ENCODE results near the gene ATF7IP2. TPM values are rescaled to one million over a fixed set of nuclear protein-coding genes. Genes with fewer than 3 reads are reported as not detected.

Gene ATF7IP2
- total and polyA plus RNA-seq, 2 of the 13 experiments (the other 11 are each of a cell fraction or from before 2014, with no cell fraction given), result 117 to 217 TPM

DNA sequence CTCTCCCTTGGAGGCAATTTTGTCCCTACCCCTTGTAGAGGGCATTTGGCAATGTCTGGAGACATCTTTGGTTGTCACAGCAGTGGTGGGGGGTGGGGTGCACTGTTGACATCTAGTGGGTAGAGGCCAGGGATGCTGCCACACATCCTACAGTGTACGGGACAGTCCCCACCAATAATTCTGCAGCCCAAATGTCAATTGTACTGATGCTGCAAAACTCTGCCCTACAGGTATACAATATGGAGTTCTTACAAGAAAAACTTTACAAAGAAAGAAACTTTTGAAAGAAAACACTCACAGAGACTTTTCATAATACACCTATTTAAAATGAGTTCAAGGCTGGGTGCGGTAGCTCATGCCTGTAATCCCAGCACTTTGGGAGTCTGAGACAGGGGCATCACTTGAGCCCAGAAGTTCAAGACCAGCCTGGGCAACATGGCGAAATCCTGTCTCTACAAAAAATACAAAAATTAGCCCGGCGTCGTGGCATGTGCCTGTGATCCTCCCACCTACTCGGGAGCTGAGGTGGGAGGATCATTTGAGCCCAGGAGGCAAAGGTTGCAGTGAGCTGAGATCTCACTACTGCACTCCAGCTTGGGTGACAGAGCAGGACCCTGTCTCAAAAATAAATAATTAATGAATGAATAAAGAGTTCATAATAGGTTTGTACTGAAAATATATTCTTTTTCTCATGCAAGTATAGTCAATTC lies 135.2 kb downstream of the ATF7IP2 start:
- Histone ChIP-seq H3K4me1 (ENCODE audit: insufficient read depth, low read length) (peaks cover 27% of the 10 kb centered on the region), H2AFZ (ENCODE audit: low read length) (no peak overlapping the region), H3K9ac (ENCODE audit: insufficient read depth, low read depth, low read length) (no peak overlapping the region), H3K79me2 (ENCODE audit: insufficient read depth, low read length) (no peaks in the 10 kb centered on the region), H3K4me2 (ENCODE audit: low read depth, low read length) (peak overlapping the region; percentile 70), H4K20me1 (ENCODE audit: insufficient read depth, low read length) (no peaks in the 10 kb centered on the region), H3K4me3 (replicated peaks in 1 of 3; ENCODE audit: insufficient read depth in 1 of 3, low read depth in 2 of 3, low read length in 3 of 3) (peak overlapping the region in 1 of 3 experiments; percentile 53; a peak in 1 of 6 replicates), H3K9me3 (ENCODE audit: low read length) (no peaks in the 10 kb centered on the region), H3K27ac (ENCODE audit: extremely low read length, insufficient read depth, low read length) (no peak overlapping the region), H3K27me3 (ENCODE audit: control insufficient read depth in 1 of 2, insufficient read depth in 2 of 2, low read length in 2 of 2) (no peaks in the 10 kb centered on the region), H3K36me3 (replicated peaks in 1 of 2; ENCODE audit: control insufficient read depth in 1 of 2, insufficient read depth in 2 of 2, low read length in 2 of 2) (no peaks in the 10 kb centered on the region)
- intact Hi-C loops (cut with micrococcal nuclease; ENCODE audit: unreplicated experiment), result loop anchor here (1.0 to 5.0 kb wide), 4 partner anchors 41 to 402 kb away; partner anchors contain the start of gene EMP2
- WGBS (ENCODE audit: low lambda C conversion rate), result 17% methylated on average over 7 of the region's 7 CpGs
- in situ Hi-C loops (cut with HindIII; ENCODE audit: extremely low pct_ligation_motif_present, low pct_unique_long_range_greater_than_20kb), result no loop called here
- no TSS peak for BruUV-seq (replicated peaks)
- FAIRE-seq, result no peak
- DNase-seq (ENCODE audit: low spot score), result no peak
- CTCF ChIA-PET (ENCODE audit: low intra/inter-chr PET ratio, low total read pairs), result interaction anchor here (1.3 to 2.6 kb wide), 3 partner anchors 58 to 217 kb away, joined by 3 to 33 read pairs (median 4); no protein-coding TSS in a partner anchor
- POLR2A ChIA-PET, result interaction anchor here (0.8 to 2.5 kb wide), 15 partner anchors 10 to 1395 kb away, joined by 3 to 30 read pairs (median 3); partner anchors contain the start of genes EMP2, GSPT1 and NUBP1
- ATAC-seq, result peak; percentile 14; the same call in 1 of the 3 replicates
- no peak for TF ChIP-seq SUZ12 (IDR thresholded peaks at IDR 0.05; ENCODE audit: low read depth, low read length)
- TF ChIP-seq ZNF891 (CRISPR knock-in tag; IDR thresholded peaks at IDR 0.05), result no peak
- TF ChIP-seq, protein P1, sequence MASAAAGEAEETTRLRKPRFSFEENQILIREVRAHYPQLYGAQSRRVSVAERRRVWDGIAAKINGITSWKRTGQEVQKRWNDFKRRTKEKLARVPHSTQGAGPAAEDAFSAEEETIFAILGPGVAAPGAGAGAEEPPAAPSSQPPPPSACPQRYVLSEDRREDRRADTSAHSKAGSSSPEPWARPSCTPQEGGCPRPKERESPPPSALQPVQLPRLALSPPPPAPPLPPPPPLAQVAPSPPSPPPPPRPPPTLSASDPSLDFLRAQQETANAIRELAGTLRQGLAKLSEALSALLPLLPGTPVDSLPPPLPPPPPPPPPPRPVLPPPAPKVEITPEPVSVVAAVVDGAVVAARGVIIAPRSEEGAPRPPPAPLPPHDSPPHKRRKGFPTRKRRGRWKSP (CRISPR knock-in tag; IDR thresholded peaks at IDR 0.05), result no peak; the same call in 1 of the 2 replicates
- no peak for TF ChIP-seq ZNF143 (CRISPR knock-in tag; IDR thresholded peaks at IDR 0.05)
- TF ChIP-seq DPF2 (CRISPR knock-in tag; IDR thresholded peaks at IDR 0.05; ENCODE audit: borderline replicate concordance, low read depth), result no peak
- TF ChIP-seq CBX1 (IDR thresholded peaks at IDR 0.05; ENCODE audit: low read depth), result no peak
- no peak for TF ChIP-seq ZNF496 (CRISPR knock-in tag; IDR thresholded peaks at IDR 0.05; ENCODE audit: insufficient replicate concordance)
- no peak for TF ChIP-seq TAF1 (CRISPR knock-in tag; IDR thresholded peaks at IDR 0.05)
- no peak for TF ChIP-seq NONO (IDR thresholded peaks at IDR 0.05)
- no peak for TF ChIP-seq NONO (CRISPR knock-in tag; conservative IDR thresholded peaks at IDR 0.05)
- TF ChIP-seq, protein P2, sequence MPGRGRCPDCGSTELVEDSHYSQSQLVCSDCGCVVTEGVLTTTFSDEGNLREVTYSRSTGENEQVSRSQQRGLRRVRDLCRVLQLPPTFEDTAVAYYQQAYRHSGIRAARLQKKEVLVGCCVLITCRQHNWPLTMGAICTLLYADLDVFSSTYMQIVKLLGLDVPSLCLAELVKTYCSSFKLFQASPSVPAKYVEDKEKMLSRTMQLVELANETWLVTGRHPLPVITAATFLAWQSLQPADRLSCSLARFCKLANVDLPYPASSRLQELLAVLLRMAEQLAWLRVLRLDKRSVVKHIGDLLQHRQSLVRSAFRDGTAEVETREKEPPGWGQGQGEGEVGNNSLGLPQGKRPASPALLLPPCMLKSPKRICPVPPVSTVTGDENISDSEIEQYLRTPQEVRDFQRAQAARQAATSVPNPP (CRISPR knock-in tag; IDR thresholded peaks at IDR 0.05), result no peak
- TF ChIP-seq MXD4 (CRISPR knock-in tag; IDR thresholded peaks at IDR 0.05), result 0 out of 2 replicates have a peak, but pooled peaks have one; percentile 17
- no peak for TF ChIP-seq NR2F1 (CRISPR knock-in tag; IDR thresholded peaks at IDR 0.05)
- TF ChIP-seq, protein P3, sequence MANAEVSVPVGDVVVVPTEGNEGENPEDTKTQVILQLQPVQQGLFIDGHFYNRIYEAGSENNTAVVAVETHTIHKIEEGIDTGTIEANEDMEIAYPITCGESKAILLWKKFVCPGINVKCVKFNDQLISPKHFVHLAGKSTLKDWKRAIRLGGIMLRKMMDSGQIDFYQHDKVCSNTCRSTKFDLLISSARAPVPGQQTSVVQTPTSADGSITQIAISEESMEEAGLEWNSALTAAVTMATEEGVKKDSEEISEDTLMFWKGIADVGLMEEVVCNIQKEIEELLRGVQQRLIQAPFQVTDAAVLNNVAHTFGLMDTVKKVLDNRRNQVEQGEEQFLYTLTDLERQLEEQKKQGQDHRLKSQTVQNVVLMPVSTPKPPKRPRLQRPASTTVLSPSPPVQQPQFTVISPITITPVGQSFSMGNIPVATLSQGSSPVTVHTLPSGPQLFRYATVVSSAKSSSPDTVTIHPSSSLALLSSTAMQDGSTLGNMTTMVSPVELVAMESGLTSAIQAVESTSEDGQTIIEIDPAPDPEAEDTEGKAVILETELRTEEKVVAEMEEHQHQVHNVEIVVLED (CRISPR knock-in tag; IDR thresholded peaks at IDR 0.05; ENCODE audit: borderline replicate concordance), result no peak
- TF ChIP-seq, protein P4, sequence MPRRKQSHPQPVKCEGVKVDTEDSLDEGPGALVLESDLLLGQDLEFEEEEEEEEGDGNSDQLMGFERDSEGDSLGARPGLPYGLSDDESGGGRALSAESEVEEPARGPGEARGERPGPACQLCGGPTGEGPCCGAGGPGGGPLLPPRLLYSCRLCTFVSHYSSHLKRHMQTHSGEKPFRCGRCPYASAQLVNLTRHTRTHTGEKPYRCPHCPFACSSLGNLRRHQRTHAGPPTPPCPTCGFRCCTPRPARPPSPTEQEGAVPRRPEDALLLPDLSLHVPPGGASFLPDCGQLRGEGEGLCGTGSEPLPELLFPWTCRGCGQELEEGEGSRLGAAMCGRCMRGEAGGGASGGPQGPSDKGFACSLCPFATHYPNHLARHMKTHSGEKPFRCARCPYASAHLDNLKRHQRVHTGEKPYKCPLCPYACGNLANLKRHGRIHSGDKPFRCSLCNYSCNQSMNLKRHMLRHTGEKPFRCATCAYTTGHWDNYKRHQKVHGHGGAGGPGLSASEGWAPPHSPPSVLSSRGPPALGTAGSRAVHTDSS (CRISPR knock-in tag; conservative IDR thresholded peaks at IDR 0.05), result 0 out of 2 replicates have a peak, but pooled peaks have one; percentile 27
- TF ChIP-seq SMAD9 (CRISPR knock-in tag; IDR thresholded peaks at IDR 0.05), result no peak
- TF ChIP-seq RFXANK (CRISPR knock-in tag; IDR thresholded peaks at IDR 0.05), result no peak
- no peak for TF ChIP-seq POLR2AphosphoS2 (IDR thresholded peaks at IDR 0.05; ENCODE audit: low read depth, low read length)
- no peak for TF ChIP-seq POGZ (CRISPR knock-in tag; IDR thresholded peaks at IDR 0.05)
